Mesendoderm (in vitro differentiated cells): ENCODE results near the gene SPACA4.

Experiments
- DNase-seq: peaks from one replicate; pipeline ENCODE4 v3.0.0; 2013
- H2AK5ac ChIP-seq: 2 replicates; pipeline ENCODE4 v1.6.1; 2013; ENCODE audit warnings: low read length, inconsistent platforms
- H2BK120ac ChIP-seq: 2 replicates; pipeline ENCODE4 v1.6.1; 2013; ENCODE audit warnings: low read depth, mild to moderate bottlenecking, low read length, moderate library complexity, mixed read lengths
- H2BK15ac ChIP-seq: replicated peaks from 2 replicates; pipeline ENCODE4 v1.6.1; 2013; ENCODE audit warnings: low read depth, mild to moderate bottlenecking, moderate library complexity
- H2BK5ac ChIP-seq: 2 replicates; pipeline ENCODE4 v1.6.1; 2013; ENCODE audit warnings: low read length, inconsistent platforms
- H3K18ac ChIP-seq: 2 replicates; pipeline ENCODE4 v1.6.1; 2013; ENCODE audit warnings: mild to moderate bottlenecking, low read length, mixed read lengths
- H3K23ac ChIP-seq: one replicate; pipeline ENCODE4 v1.6.1; 2013; ENCODE audit warnings: low read length
- H3K27ac ChIP-seq: 2 replicates; pipeline ENCODE4 v1.5.1; 2013; ENCODE audit warnings: low read depth, mild to moderate bottlenecking, inconsistent platforms, low read length, moderate library complexity
- H3K27me3 ChIP-seq: 2 replicates; pipeline ENCODE4 v1.6.1; 2013; ENCODE audit warnings: low read length, control low read depth, mild to moderate bottlenecking, inconsistent platforms; ENCODE audit not compliant: insufficient read depth, poor library complexity
- H3K36me3 ChIP-seq: 2 replicates; pipeline ENCODE4 v1.6.1; 2013; ENCODE audit warnings: low read length, inconsistent platforms; ENCODE audit not compliant: control insufficient read depth, insufficient read depth
- H3K4ac ChIP-seq: one replicate; pipeline ENCODE4 v1.6.1; 2013; ENCODE audit warnings: low read depth, mild to moderate bottlenecking, low read length, moderate library complexity
- H3K4me1 ChIP-seq: 2 replicates; pipeline ENCODE4 v1.6.1; 2013; ENCODE audit warnings: low read depth, low read length, inconsistent platforms; ENCODE audit not compliant: control insufficient read depth
- H3K4me2 ChIP-seq: 2 replicates; pipeline ENCODE4 v1.6.1; 2013; ENCODE audit warnings: low read length
- H3K4me3 ChIP-seq: 2 replicates; pipeline ENCODE4 v1.5.1; 2013; ENCODE audit warnings: mild to moderate bottlenecking, low read length
- H3K56ac ChIP-seq: one replicate; pipeline ENCODE4 v1.6.1; 2013; ENCODE audit warnings: low read length
- H3K79me1 ChIP-seq: 2 replicates; pipeline ENCODE4 v1.6.1; 2013; ENCODE audit warnings: low read length, inconsistent platforms
- H3K79me2 ChIP-seq: 2 replicates; pipeline ENCODE4 v1.6.1; 2013; ENCODE audit warnings: mild to moderate bottlenecking, low read length; ENCODE audit not compliant: control insufficient read depth, insufficient read depth
- H3K9ac ChIP-seq: 2 replicates; pipeline ENCODE4 v1.6.1; 2013; ENCODE audit warnings: low read length, inconsistent platforms
- H4K5ac ChIP-seq: one replicate; pipeline ENCODE4 v1.6.1; 2013; ENCODE audit warnings: low read length
- H4K8ac ChIP-seq: one replicate; pipeline ENCODE4 v1.6.1; 2013; ENCODE audit warnings: low read depth, mild to moderate bottlenecking, control low read depth, low read length, moderate library complexity
- WGBS: extraction: QIAGEN DNeasy Blood & Tissue Kit; methylation state at CpG from one replicate; pipeline ENCODE4 v1.1.7; 2013; ENCODE audit warnings: low lambda C conversion rate, missing lambda C conversion rate; ENCODE audit not compliant: insufficient coverage; ENCODE audit errors: extremely low coverage; 5-methylcytosine and 5-hydroxymethylcytosine counted together

SPACA4 gene

GRCh38 chr19:48619692-48620585 is 13.4 kb downstream of the SPACA4 start:
- H3K4me2 ChIP-seq: peak overlapping the region; percentile 73
- WGBS: no CpG with 5 or more reads among the region's 6 CpGs
- no peak overlapping the region for H2BK120ac ChIP-seq
- H4K5ac ChIP-seq: peak overlapping the region; percentile 77
- peak overlapping the region; percentile 45 for H3K27ac ChIP-seq
- peaks cover 11% of the 10 kb centered on the region for H3K79me1 ChIP-seq
- peak overlapping the region; percentile 94 for H3K9ac ChIP-seq
- peak overlapping the region; percentile 79 for H3K4me3 ChIP-seq
- H3K4me1 ChIP-seq: peaks cover 14% of the 10 kb centered on the region
- peaks cover 33% of the 10 kb centered on the region for H3K79me2 ChIP-seq
- no peaks in the 10 kb centered on the region for H3K27me3 ChIP-seq
- peak overlapping the region; percentile 95 for H3K56ac ChIP-seq
- H3K23ac ChIP-seq: peak overlapping the region; percentile 24
- no peak overlapping the region for H4K8ac ChIP-seq
- peak overlapping the region; percentile 89 for H2BK5ac ChIP-seq
- no peak for DNase-seq
- peak overlapping the region; percentile 97 for H2AK5ac ChIP-seq
- peak overlapping the region; percentile 44 for H3K4ac ChIP-seq
- peaks cover 26% of the 10 kb centered on the region for H3K36me3 ChIP-seq
- H3K18ac ChIP-seq: peak overlapping the region; percentile 65
- H2BK15ac ChIP-seq: no peak overlapping the region

GRCh38 chr19:48623556-48624066 is 17.1 kb downstream of the SPACA4 start:
- no peak overlapping the region for H3K4ac ChIP-seq
- H4K5ac ChIP-seq: peak overlapping the region; percentile 35
- peak overlapping the region; percentile 78 for H3K9ac ChIP-seq
- H2BK5ac ChIP-seq: peak overlapping the region; percentile 8
- peak overlapping the region; percentile 28 for H3K4me2 ChIP-seq
- DNase-seq: no peak
- peak overlapping the region; percentile 85 for H3K56ac ChIP-seq
- no peak overlapping the region for H2BK120ac ChIP-seq
- peaks cover 9% of the 10 kb centered on the region for H3K4me1 ChIP-seq
- H3K18ac ChIP-seq: no peak overlapping the region
- peaks cover 2% of the 10 kb centered on the region for H3K79me1 ChIP-seq
- H4K8ac ChIP-seq: no peak overlapping the region
- no CpG with 5 or more reads among the region's 8 CpGs for WGBS
- no peaks in the 10 kb centered on the region for H3K27me3 ChIP-seq
- H3K4me3 ChIP-seq: peak overlapping the region; percentile 3
- H3K36me3 ChIP-seq: no peaks in the 10 kb centered on the region
- H3K79me2 ChIP-seq: peaks cover 3% of the 10 kb centered on the region
- H2AK5ac ChIP-seq: peak overlapping the region; percentile 17
- H3K27ac ChIP-seq: peak overlapping the region; percentile 22
- H2BK15ac ChIP-seq: no peak overlapping the region
- H3K23ac ChIP-seq: peak overlapping the region; percentile 74

GRCh38 chr19:48624067-48624594 is 17.6 kb downstream of the SPACA4 start:
- Histone ChIP-seq H2AK5ac (no peak overlapping the region), H3K56ac (peak overlapping the region; percentile 90), H2BK15ac (no peak overlapping the region), H3K4ac (no peak overlapping the region), H3K79me2 (no peaks in the 10 kb centered on the region), H3K4me1 (peaks cover 9% of the 10 kb centered on the region), H3K36me3 (no peaks in the 10 kb centered on the region), H4K5ac (no peak overlapping the region), H3K18ac (peak overlapping the region; percentile 24), H2BK120ac (no peak overlapping the region), H3K27me3 (no peaks in the 10 kb centered on the region), H3K4me2 (peak overlapping the region; percentile 38), H3K4me3 (peak overlapping the region; percentile 67), H3K9ac (peak overlapping the region; percentile 82), H3K79me1 (peaks cover 2% of the 10 kb centered on the region), H3K23ac (no peak overlapping the region), H2BK5ac (no peak overlapping the region), H3K27ac (no peak overlapping the region), H4K8ac (no peak overlapping the region)
- DNase-seq: peak; percentile 99
- WGBS: no CpG with 5 or more reads among the region's 40 CpGs

- peak overlapping the region; percentile 82 for H3K9ac ChIP-seq
- H3K79me1 ChIP-seq: peaks cover 2% of the 10 kb centered on the region
- H3K4me3 ChIP-seq: peak overlapping the region; percentile 67
- WGBS: no CpG with 5 or more reads among the region's 24 CpGs
- peak overlapping the region; percentile 24 for H3K18ac ChIP-seq
- DNase-seq: no peak
- peaks cover 6% of the 10 kb centered on the region for H3K4me1 ChIP-seq
- no peak overlapping the region for H2BK5ac ChIP-seq
- peak overlapping the region; percentile 38 for H3K4me2 ChIP-seq
- no peak overlapping the region for H4K8ac ChIP-seq
- H3K23ac ChIP-seq: no peak overlapping the region
- no peak overlapping the region for H4K5ac ChIP-seq
- no peaks in the 10 kb centered on the region for H3K36me3 ChIP-seq
- H3K27me3 ChIP-seq: no peaks in the 10 kb centered on the region
- no peak overlapping the region for H3K4ac ChIP-seq
- H3K27ac ChIP-seq: no peak overlapping the region
- H2BK15ac ChIP-seq: no peak overlapping the region
- H3K79me2 ChIP-seq: no peaks in the 10 kb centered on the region
- H3K56ac ChIP-seq: peak overlapping the region; percentile 90
- H2BK120ac ChIP-seq: no peak overlapping the region
- no peak overlapping the region for H2AK5ac ChIP-seq
These were observed 18.5 kb downstream of the SPACA4 start for GRCh38 chr19:48624791-48625723.

GRCh38 chr19:48625891-48626327 is 19.4 kb downstream of the SPACA4 start:
- Histone ChIP-seq H3K4me3 (no peak overlapping the region), H3K4me1 (peaks cover 6% of the 10 kb centered on the region), H2BK5ac (no peak overlapping the region), H3K79me1 (peaks cover 2% of the 10 kb centered on the region), H3K79me2 (no peaks in the 10 kb centered on the region), H4K8ac (no peak overlapping the region), H3K18ac (no peak overlapping the region), H3K56ac (no peak overlapping the region), H4K5ac (no peak overlapping the region), H2BK120ac (no peak overlapping the region), H3K9ac (no peak overlapping the region), H2BK15ac (no peak overlapping the region), H3K4me2 (no peak overlapping the region), H3K27me3 (no peaks in the 10 kb centered on the region), H3K27ac (no peak overlapping the region), H3K36me3 (no peaks in the 10 kb centered on the region), H3K4ac (no peak overlapping the region), H3K23ac (no peak overlapping the region), H2AK5ac (no peak overlapping the region)
- no peak for DNase-seq
- no CpG with 5 or more reads among the region's 30 CpGs for WGBS
